Measurements from ENCODE around the gene RFX7.

GRCh38 chr15:56049577-56049976 lies 194.1 kb downstream of the RFX7 start:
- TF ChIP-seq CTCF (conservative IDR thresholded peaks at IDR 0.05; ENCODE audit: low read length) = no peak
- TF ChIP-seq EZH2phosphoT487 (IDR thresholded peaks at IDR 0.05; ENCODE audit: borderline replicate concordance) = no peak

Measured in Loucy (cell line).